ENCODE results near the gene ID2. TPM values are rescaled to one million over a fixed set of nuclear protein-coding genes. Genes with fewer than 3 reads are reported as not detected.

Gene ID2
- total and polyA plus RNA-seq, 7 donors, result 4.1 to 33.0 (median 14.7) TPM

DNA sequence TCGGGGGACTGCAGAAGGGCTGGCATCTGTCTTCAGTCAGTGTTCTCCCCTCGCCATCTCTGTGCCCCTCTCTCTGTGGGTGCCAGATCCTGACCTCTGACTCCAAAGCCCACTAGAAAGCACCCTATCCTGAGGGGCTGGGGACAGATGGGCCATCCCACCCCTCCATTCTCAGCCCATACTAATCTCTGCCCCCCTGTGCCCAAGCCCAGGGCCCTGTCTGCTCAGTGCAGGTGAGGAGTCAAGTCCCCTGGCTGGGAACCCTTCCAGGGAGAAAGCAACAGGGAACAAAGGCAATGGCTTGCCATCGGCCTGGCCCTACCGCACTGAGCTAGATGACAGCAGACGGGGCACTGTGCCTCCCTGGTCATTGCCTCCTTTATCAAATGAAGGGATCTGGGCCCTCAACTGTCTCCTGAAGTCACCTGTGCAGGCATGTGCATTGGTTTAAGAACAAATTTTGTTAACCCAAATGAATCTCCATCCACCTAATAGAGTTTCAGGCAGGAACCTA, 42.7 kb upstream of the ID2 start:
- no peaks in the 10 kb centered on the region for H3K9me3 ChIP-seq
- intact Hi-C loops (cut with DNase I), result no loop called here
- 96 to 99% (median 99%) methylated on average over 5 of the region's 5 CpGs for WGBS, 3 donors
- ATAC-seq, result no peak
- no peaks in the 10 kb centered on the region for H3K36me3 ChIP-seq (ENCODE audit: insufficient read depth in 1 of 2, low read depth in 1 of 2)
- H3K27me3 ChIP-seq (ENCODE audit: insufficient read depth in 3 of 3, low read length in 2 of 3), result no peaks in the 10 kb centered on the region
- no peak overlapping the region for H3K27ac ChIP-seq
- no peaks in the 10 kb centered on the region for H3K4me1 ChIP-seq
- no peak overlapping the region for H3K4me3 ChIP-seq
- no peak for TF ChIP-seq CTCF (IDR thresholded peaks at IDR 0.05)
- no peak for DNase-seq

DNA sequence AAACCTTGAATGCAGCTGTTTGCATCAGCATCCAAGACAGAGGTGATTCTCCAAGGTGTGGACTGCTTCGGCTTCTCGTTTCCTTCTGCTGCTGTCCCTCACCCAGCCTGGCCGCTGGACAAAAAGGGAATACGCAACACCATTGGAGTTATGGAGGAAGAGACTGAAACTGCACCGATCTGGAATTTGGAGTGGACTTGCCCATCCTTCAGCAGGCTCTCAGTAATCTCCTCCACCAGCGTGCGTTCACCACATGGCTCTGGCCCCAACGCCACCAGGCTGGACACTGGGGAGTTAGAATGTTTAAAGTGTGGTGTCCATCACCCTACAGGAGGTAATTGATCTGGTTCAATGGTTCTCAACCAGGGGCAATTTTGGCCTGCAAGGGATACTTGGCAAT, 41.4 kb upstream of the ID2 start:
- intact Hi-C loops (cut with DNase I), result no loop called here
- no peaks in the 10 kb centered on the region for H3K9me3 ChIP-seq
- TF ChIP-seq CTCF (IDR thresholded peaks at IDR 0.05), result no peak
- H3K4me3 ChIP-seq, result no peak overlapping the region
- no peak overlapping the region for H3K27ac ChIP-seq
- H3K27me3 ChIP-seq (ENCODE audit: insufficient read depth in 3 of 3, low read length in 2 of 3), result no peaks in the 10 kb centered on the region
- no peak for DNase-seq
- no peaks in the 10 kb centered on the region for H3K4me1 ChIP-seq
- WGBS, 3 donors, result 94 to 98% (median 97%) methylated on average over 8 of the region's 8 CpGs
- no peaks in the 10 kb centered on the region for H3K36me3 ChIP-seq (ENCODE audit: insufficient read depth in 1 of 2, low read depth in 1 of 2)
- ATAC-seq, result no peak

DNA sequence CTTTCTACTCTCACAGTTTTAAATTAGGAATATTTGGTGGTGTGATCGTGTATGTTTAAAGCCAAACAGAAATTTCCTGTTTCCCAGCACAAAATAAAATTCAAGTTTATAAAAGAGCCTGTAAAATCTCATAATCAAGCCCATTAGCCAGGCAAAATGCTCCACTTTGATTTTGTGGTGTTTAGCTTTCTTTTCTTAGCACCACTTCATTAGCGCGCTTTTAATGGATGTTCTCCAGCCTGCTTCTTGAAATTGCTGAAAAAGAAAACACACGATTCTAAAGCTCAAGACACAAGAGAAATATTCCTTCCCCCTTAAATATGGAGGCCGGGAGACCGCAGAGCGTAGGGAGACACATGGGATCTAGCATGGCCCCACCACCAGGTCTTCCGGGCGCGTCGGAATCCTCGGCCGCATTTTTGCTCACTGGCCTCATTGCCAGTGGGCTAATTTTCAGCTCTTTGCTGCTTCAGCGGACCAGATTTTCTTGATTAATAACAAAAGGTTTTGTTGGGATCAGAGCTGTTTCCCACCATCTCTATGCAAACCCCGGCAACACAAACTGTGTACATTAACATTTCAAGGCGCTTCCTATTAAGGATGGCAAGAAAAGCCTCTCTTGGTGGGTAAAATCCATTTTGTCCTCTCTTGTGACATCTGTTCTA, 40.4 kb upstream of the ID2 start:
- Histone ChIP-seq H3K4me3 (no peak overlapping the region), H3K4me1 (no peaks in the 10 kb centered on the region), H3K27me3 (ENCODE audit: insufficient read depth in 3 of 3, low read length in 2 of 3) (no peaks in the 10 kb centered on the region), H3K27ac (no peak overlapping the region), H3K9me3 (no peaks in the 10 kb centered on the region), H3K36me3 (ENCODE audit: insufficient read depth in 1 of 2, low read depth in 1 of 2) (no peaks in the 10 kb centered on the region)
- intact Hi-C loops (cut with DNase I), result no loop called here
- no peak for ATAC-seq
- TF ChIP-seq CTCF (IDR thresholded peaks at IDR 0.05), result no peak
- 91 to 96% (median 96%) methylated on average over 16 of the region's 16 CpGs for WGBS, 3 donors
- no peak for DNase-seq

DNA sequence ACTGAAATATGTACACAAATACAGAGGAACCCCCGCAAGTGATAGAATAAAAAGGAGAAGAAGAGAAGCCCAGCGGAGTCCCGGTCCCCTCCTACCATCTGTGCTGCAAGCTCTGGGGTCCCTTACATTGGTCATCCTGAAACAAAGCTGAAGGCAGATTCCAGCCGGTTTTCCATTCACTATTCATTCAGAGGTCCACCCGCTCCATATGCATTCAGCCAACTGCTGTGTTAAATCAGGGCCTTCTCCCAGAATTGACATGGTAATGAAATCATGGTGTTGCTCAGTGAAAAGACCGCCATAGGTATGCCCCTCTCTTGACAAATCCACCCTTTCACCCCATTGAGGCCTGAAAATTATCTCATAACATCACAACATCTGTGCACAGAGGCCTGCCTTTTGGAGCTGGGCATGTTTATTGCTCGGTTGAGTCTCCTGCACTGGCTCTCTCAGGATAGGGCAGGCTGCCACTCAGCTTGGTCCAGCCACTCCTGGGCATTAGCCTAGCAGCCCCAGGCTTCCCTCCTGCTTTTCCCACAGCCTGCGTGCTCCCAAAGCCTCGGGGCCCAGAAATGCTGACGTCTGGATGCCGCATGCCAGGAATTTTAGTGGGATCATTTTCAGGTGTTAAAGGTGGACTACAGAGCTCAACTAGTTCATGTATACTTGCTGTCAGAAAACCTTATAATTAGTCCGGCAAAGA, 39.3 kb upstream of the ID2 start:
- Histone ChIP-seq H3K9me3 (no peaks in the 10 kb centered on the region), H3K36me3 (ENCODE audit: insufficient read depth in 1 of 2, low read depth in 1 of 2) (no peaks in the 10 kb centered on the region)
- no peak for TF ChIP-seq CTCF (IDR thresholded peaks at IDR 0.05)

More for the DNA sequence above, 39.3 kb upstream of the ID2 start:
- no peaks in the 10 kb centered on the region for H3K4me1 ChIP-seq
- no peaks in the 10 kb centered on the region for H3K27me3 ChIP-seq (ENCODE audit: insufficient read depth in 3 of 3, low read length in 2 of 3)
- no peak overlapping the region for H3K27ac ChIP-seq
- intact Hi-C loops (cut with DNase I), result no loop called here
- H3K4me3 ChIP-seq, result no peak overlapping the region
- ATAC-seq (no peak), DNase-seq (no peak)
- 67 to 72% (median 68%) methylated on average over 12 of the region's 12 CpGs for WGBS, 3 donors
